ENCODE data around the gene PTPRCAP. TPM values are rescaled to one million over a fixed set of nuclear protein-coding genes. Genes with fewer than 3 reads are reported as not detected.

Gene PTPRCAP
- polyA plus RNA-seq, 3 donors, result 2.1 to 14.3 (median 2.8) TPM

- intact Hi-C loops (cut with micrococcal nuclease), result no loop called here
- H3K4me3 ChIP-seq (replicated peaks in 1 of 3; ENCODE audit: low read depth in 2 of 3, low read length in 3 of 3), result no peak overlapping the region
- H3K9ac ChIP-seq (ENCODE audit: insufficient read depth, low read length, poor library complexity, severe bottlenecking), result no peak overlapping the region
- H3K27me3 Mint-ChIP-seq (ENCODE audit: low read depth in 3 of 3), result peaks cover 38 to 64% (median 51%) of the 10 kb centered on the region in 3 donors
- no peak overlapping the region for H3K27ac ChIP-seq (ENCODE audit: low read depth in 1 of 2, low read length in 2 of 2)
- H3K9me3 Mint-ChIP-seq, result peaks cover 0 to 10% (median 4%) of the 10 kb centered on the region in 7 donors
- no peaks in the 10 kb centered on the region for H3K9me3 ChIP-seq (replicated peaks in 1 of 2; ENCODE audit: control insufficient read depth in 1 of 2, insufficient read depth in 1 of 2, low read length in 2 of 2)
- no peak for DNase-seq
- TF ChIP-seq CTCF (IDR thresholded peaks at IDR 0.05), result no peak
- no peak overlapping the region for H2AFZ ChIP-seq (ENCODE audit: insufficient read depth, low read depth, low read length, poor library complexity, severe bottlenecking)
- H4K20me1 ChIP-seq (ENCODE audit: insufficient read depth, low read length), result peaks cover 25% of the 10 kb centered on the region
- peaks cover 36 to 46% of the 10 kb centered on the region in 2 donors for H3K4me1 ChIP-seq (ENCODE audit: control insufficient read depth in 1 of 2, insufficient read depth in 2 of 2, low read length in 2 of 2)
- no peak overlapping the region for H3K27ac Mint-ChIP-seq
- WGBS (ENCODE audit: insufficient coverage), result 96% methylated on average over 5 of the region's 9 CpGs
- peaks cover 0 to 5% of the 10 kb centered on the region in 2 donors for H3K36me3 ChIP-seq (replicated peaks in 1 of 2; ENCODE audit: control insufficient read depth in 1 of 2, insufficient read depth in 2 of 2, low read length in 2 of 2)
- H3K36me3 Mint-ChIP-seq, result peaks cover 13 to 16% of the 10 kb centered on the region in 2 donors
- no peak overlapping the region for H3K4me2 ChIP-seq (replicated peaks; ENCODE audit: extremely low read depth, low read length, poor library complexity, severe bottlenecking)
- no peak overlapping the region for H3K4me3 Mint-ChIP-seq
- H3K79me2 ChIP-seq (ENCODE audit: insufficient read depth, low read length), result no peaks in the 10 kb centered on the region
- H3K4me1 Mint-ChIP-seq, result peaks cover 41% of the 10 kb centered on the region
- peaks cover 6 to 43% of the 10 kb centered on the region in 2 donors for H3K27me3 ChIP-seq (ENCODE audit: control insufficient read depth in 2 of 2, insufficient read depth in 2 of 2, low read length in 2 of 2)
Measured at GRCh38 chr11:67412495-67413179, 24.8 kb downstream of the PTPRCAP start.

GRCh38 chr11:67411785-67412152 lies 25.7 kb downstream of the PTPRCAP start:
- intact Hi-C loops (cut with micrococcal nuclease), result no loop called here
- no peak overlapping the region for H3K4me2 ChIP-seq (replicated peaks; ENCODE audit: extremely low read depth, low read length, poor library complexity, severe bottlenecking)
- 83% methylated on average over 1 of the region's 7 CpGs for WGBS (ENCODE audit: insufficient coverage)
- Mint-ChIP-seq H3K27ac (no peak overlapping the region), H3K9me3 (peaks cover 0 to 9% (median 4%) of the 10 kb centered on the region in 7 donors), H3K27me3 (ENCODE audit: low read depth in 3 of 3) (peaks cover 34 to 55% (median 49%) of the 10 kb centered on the region in 3 donors), H3K36me3 (peaks cover 17 to 25% of the 10 kb centered on the region in 2 donors), H3K4me3 (no peak overlapping the region), H3K4me1 (peaks cover 45% of the 10 kb centered on the region)
- H3K4me3 ChIP-seq (replicated peaks in 1 of 3; ENCODE audit: low read depth in 2 of 3, low read length in 3 of 3), result no peak overlapping the region
- peaks cover 33% of the 10 kb centered on the region for H4K20me1 ChIP-seq (ENCODE audit: insufficient read depth, low read length)
- H3K36me3 ChIP-seq (replicated peaks in 1 of 2; ENCODE audit: control insufficient read depth in 1 of 2, insufficient read depth in 2 of 2, low read length in 2 of 2), result peaks cover 6 to 9% of the 10 kb centered on the region in 2 donors
- H3K9ac ChIP-seq (ENCODE audit: insufficient read depth, low read length, poor library complexity, severe bottlenecking), result no peak overlapping the region
- H3K79me2 ChIP-seq (ENCODE audit: insufficient read depth, low read length), result no peaks in the 10 kb centered on the region
- H3K4me1 ChIP-seq (ENCODE audit: control insufficient read depth in 1 of 2, insufficient read depth in 2 of 2, low read length in 2 of 2), result peaks cover 37 to 51% of the 10 kb centered on the region in 2 donors
- no peaks in the 10 kb centered on the region for H3K9me3 ChIP-seq (replicated peaks in 1 of 2; ENCODE audit: control insufficient read depth in 1 of 2, insufficient read depth in 1 of 2, low read length in 2 of 2)
- no peak for TF ChIP-seq CTCF (IDR thresholded peaks at IDR 0.05)
- no peak for DNase-seq
- peaks cover 6 to 34% of the 10 kb centered on the region in 2 donors for H3K27me3 ChIP-seq (ENCODE audit: control insufficient read depth in 2 of 2, insufficient read depth in 2 of 2, low read length in 2 of 2)
- H3K27ac ChIP-seq (ENCODE audit: low read depth in 1 of 2, low read length in 2 of 2), result no peak overlapping the region
- no peak overlapping the region for H2AFZ ChIP-seq (ENCODE audit: insufficient read depth, low read depth, low read length, poor library complexity, severe bottlenecking)
